GM18507 (cell line): ENCODE data around the gene LRP6.

ENCODE experiments used
- DNase-seq: peaks from one replicate; pipeline ENCODE4 v3.0.0; 2011; ENCODE audit warnings: low read depth; ENCODE audit not compliant: insufficient read length; ENCODE audit errors: extremely low spot score
- FAIRE-seq: peaks from 2 replicates; lab custom pipeline; 2011; peaks lifted over from hg19 to GRCh38; lab: Jason Lieb, UNC

The LRP6 gene

GRCh38 chr12:12221560-12221959, 45.3 kb downstream of the LRP6 start:
- DNase-seq (no peak), FAIRE-seq (peak; percentile 56)

- no peak for DNase-seq
- no peak for FAIRE-seq
Measured at GRCh38 chr12:12219664-12220063, 47.2 kb downstream of the LRP6 start.

- DNase-seq (no peak), FAIRE-seq (no peak)
Measured at GRCh38 chr12:12217018-12217359, 49.9 kb downstream of the LRP6 start.

- DNase-seq (no peak), FAIRE-seq (peak; percentile 39)
Measured at GRCh38 chr12:12216349-12217017, 50.4 kb downstream of the LRP6 start.

GRCh38 chr12:12214635-12215131, 52.2 kb downstream of the LRP6 start:
- DNase-seq, result no peak
- FAIRE-seq, result peak; percentile 56

- no peak for FAIRE-seq
- no peak for DNase-seq
Measured at GRCh38 chr12:12214201-12214600, 52.6 kb downstream of the LRP6 start.

GRCh38 chr12:12212769-12213168, 54.1 kb downstream of the LRP6 start:
- FAIRE-seq (no peak), DNase-seq (no peak)

GRCh38 chr12:12210983-12211382, 55.9 kb downstream of the LRP6 start:
- DNase-seq (no peak), FAIRE-seq (no peak)

- DNase-seq (no peak), FAIRE-seq (no peak)
Measured at GRCh38 chr12:12210416-12210815, 56.4 kb downstream of the LRP6 start.

GRCh38 chr12:12209675-12210074, 57.2 kb downstream of the LRP6 start:
- no peak for DNase-seq
- no peak for FAIRE-seq

- FAIRE-seq (no peak), DNase-seq (no peak)
Measured at GRCh38 chr12:12209043-12209442, 57.8 kb downstream of the LRP6 start.

- DNase-seq, result no peak
- FAIRE-seq, result no peak
Measured at GRCh38 chr12:12207746-12208145, 59.1 kb downstream of the LRP6 start.

GRCh38 chr12:12206776-12207388, 60.0 kb downstream of the LRP6 start:
- DNase-seq (no peak), FAIRE-seq (no peak)

GRCh38 chr12:12202747-12203146, 64.1 kb downstream of the LRP6 start:
- FAIRE-seq, result no peak
- DNase-seq, result no peak

GRCh38 chr12:12202105-12202504, 64.7 kb downstream of the LRP6 start:
- FAIRE-seq, result no peak
- no peak for DNase-seq

GRCh38 chr12:12201274-12201758, 65.5 kb downstream of the LRP6 start:
- FAIRE-seq, result no peak
- DNase-seq, result no peak

GRCh38 chr12:12200363-12200762, 66.5 kb downstream of the LRP6 start:
- DNase-seq (no peak), FAIRE-seq (no peak)

- no peak for FAIRE-seq
Measured at GRCh38 chr12:12198124-12198523, 68.7 kb downstream of the LRP6 start.

GRCh38 chr12:12197128-12197527, 69.7 kb downstream of the LRP6 start:
- FAIRE-seq, result no peak

More at GRCh38 chr12:12198124-12198523, 68.7 kb downstream of the LRP6 start:
- DNase-seq, result no peak

GRCh38 chr12:12195516-12195915, 71.3 kb downstream of the LRP6 start:
- no peak for DNase-seq
- no peak for FAIRE-seq

More at GRCh38 chr12:12197128-12197527, 69.7 kb downstream of the LRP6 start:
- DNase-seq, result no peak

GRCh38 chr12:12195081-12195480, 71.8 kb downstream of the LRP6 start:
- FAIRE-seq (no peak), DNase-seq (no peak)
